GM18498 (cell line): Measurements from ENCODE around the gene SOX1.

Experiments used
- ATAC-seq: cut with Tn5 transposase; IDR thresholded peaks from one replicate; pipeline ENCODE4 v1.9.1; 2021; ENCODE audit warnings: mild to moderate bottlenecking, moderate library complexity; ENCODE audit not compliant: unreplicated experiment

Gene SOX1

DNA sequence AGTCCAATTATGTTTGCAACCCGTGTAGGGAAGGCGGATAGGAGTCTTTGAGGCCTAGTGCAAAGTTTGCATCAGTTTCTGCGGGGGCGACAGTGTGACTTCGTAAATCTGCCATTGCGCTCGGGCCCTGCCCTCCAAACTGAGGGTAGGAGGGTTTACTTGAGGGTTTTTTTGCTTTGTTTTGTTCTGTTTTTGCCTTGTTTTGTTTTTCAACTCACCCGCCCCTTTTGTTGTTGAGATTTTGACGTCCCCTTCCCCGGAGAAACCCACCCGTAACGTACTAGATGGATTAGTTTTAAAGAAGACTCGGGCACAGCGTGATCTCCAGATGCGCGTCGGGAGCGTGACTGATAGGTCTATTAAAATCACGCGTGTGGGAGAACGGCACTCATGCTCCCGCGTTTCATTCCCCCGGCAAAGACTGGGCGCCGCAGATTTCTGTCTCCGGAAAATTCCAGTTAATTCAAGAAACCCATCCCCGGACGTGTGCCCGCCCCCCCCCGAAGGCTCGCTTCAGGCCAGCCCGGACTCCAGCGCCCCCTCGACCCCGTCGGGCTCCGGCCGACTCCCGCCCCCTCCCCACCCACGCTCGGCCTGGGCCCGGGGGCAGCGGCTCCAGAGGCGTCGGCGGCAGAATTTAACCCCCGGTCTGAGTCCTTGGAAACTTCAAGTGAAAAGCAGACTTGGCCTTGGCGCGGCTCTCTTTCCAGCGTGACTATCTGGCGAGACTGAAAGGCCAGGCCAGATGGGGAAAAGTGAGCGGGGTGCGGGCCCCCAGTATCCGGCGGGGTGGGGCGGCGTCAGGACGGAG lies 5.0 kb downstream of the SOX1 start:
- no peak for ATAC-seq

DNA sequence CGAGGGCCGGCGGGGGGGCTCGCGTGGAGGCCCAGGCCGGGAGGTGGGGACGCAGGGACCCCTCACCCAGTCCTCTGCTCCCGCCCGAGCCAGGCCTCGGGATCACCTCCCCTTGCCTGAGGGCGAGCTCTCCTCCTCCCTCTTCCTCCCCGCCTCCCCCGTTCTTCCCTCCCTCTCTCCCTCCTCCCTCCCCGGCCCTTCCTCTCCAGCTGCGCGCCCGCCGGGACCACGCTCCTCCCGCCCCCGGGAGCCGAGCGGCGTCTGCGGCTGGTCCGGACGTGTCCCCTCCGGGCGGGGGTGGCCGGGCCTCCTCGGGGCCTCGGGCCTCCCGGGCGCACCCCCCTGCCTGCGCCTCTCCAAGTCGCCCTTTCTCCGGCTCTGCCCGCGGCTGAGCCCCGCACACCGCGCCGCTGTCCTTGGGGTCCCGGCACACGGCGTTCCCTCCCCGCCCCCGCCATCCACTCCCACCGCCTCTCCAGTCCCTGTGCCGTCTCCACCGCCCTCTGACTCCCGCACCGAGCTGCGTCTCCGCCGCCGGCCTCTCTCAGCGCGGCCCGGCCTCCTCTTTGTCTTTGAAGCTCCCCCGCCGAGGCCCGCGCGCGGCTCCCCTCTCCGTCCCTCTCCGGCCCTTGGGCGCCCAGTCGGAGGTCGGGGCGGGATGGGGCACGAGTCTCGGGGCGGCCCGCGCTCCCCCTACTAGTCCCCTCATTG lies 5.7 kb downstream of the SOX1 start:
- no peak for ATAC-seq

DNA sequence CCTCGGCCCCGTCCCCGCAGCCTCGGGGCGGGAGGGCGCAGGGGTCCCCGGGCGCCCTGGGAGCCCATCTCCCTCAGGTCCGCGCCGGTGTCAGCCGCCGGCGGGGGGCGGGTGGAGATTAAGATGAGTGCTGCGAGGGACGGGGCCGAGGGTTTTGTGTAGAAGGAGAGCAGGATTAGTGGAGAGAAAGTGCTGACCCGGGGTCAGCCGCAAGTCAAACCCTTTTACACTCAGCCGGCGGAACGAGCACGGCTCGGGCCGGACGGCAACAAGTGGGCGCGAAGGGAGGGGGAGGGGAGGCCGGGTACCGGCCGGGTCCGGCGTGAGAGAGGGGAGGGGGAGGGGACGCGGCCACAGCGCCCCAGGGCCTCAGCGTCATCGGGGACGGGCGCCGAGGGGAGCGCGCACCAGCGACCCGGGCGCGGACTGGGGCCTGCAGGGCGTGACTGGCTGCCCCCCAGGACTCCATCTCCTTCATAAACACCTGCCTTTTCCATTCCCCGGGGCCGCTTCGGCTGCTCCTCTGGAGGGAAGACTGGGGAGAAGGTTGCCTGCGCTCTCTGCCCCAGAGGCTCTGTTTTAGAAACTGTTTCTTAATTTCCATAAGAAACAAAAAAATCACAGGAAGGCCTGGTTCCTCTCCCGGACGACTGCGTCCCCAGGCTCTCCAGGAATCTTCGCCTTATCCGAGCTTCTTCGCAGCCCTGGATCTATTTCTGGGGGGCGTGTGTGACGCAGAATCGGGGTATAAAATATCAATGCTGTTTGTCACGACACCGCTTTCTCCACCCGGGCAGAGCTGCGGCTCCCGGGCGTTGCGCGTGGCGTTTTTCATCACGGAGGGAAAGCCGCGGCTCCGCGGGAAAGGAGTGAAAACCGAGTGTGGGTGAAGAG lies 6.5 kb downstream of the SOX1 start:
- no peak for ATAC-seq

DNA sequence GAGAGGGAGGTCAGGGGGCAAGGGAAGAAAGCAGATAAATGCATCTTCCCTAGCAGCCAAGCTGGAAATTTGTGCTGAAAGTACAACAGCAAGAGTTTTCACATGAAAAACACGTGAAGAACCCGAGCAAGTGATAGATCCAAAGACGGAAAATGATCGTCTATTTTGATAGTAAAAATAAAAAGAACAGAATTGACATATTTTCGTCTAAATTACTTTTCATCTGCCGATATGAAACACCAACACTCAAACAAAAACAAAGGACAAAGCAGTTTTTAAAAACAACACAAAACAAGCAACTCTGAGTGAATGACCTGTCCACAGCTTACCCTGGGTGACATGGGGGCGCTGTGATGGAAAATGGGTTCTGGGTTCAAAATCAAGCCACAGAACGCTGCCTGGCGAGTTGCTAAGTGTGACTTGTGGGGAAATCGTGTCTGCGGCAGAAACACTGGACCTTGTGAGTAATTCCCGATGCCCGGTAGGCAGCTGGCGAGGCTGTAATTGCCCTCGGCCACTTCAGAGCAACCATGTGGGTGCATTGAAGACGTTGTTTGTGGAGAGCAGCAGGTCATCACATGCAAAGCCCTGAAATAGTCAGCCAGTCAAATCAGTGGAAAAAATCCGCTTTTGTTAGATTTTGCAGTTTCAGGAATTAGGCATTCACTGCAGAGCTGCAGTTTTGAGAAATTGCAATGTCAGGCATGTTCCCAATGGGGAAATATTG lies 7.4 kb downstream of the SOX1 start:
- no peak for ATAC-seq

DNA sequence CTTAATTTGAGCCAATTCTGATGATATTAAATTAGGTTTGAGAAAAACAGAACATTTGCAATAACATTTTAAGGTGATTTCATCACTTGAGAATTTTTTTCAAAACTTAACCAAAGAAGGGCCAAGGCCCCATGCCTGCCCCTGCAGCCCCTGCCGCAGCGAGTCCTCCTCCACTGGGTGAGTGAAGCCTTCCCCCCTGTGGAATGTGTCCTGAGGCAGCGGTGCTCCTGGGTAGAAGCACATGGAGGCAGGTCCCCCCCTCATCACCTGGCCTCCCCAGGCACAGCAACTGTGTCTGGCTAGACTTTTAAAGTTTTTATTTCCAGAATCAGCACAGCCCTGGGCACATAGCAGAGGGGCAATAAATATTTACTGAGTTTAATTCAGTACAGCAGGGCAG lies 10.8 kb downstream of the SOX1 start:
- ATAC-seq = no peak

DNA sequence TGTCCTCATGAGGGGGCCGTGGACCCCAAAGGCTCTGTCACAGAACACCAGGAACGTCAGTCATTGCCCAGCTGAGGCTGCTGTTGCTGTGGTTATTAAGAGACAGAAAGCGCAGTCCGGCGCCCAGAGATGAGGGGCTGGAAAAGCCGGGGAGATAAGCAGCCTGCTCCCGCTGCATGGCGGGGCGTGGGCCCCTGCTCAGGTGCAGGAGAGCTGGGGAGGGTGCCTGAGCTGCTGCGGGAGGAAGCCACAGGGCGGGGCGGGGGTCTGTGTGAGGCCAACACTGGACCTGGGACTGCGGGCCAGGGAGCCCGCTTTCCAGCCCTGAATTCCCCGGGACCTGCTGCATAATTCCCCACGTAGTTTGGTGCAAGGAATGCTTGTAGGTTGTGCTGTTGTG lies 11.3 kb downstream of the SOX1 start:
- ATAC-seq = no peak

DNA sequence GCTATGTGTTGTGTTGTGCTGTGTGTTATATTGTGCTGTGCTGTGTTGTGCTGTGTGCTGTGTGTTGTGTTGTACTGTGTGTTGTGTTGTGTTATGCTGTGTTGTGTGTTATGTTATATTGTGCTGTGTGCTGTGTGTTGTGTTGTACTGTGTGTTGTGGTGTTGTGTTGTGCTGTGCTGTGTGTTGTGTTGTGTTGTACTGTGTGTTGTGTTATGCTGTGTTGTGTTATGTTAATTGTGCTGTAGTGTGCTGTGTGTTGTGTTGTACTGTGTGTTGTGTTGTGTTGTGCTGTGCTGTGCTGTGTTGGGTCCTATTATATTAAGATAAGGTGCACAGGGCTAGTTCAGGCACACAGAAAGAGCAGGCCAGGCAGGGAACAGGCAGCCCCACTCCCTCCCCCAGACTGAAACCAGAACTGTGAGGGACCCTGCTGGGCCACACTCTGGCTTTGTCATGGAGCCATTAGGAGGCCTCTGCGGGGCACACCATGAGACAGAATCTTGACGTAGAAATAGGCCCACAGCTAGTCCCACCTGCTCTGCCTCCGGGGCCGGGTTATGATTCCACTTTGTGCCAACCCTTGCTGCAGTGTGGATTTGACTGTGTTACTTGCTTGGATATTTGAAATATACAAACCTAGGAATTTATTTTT lies 12.1 kb downstream of the SOX1 start:
- no peak for ATAC-seq

DNA sequence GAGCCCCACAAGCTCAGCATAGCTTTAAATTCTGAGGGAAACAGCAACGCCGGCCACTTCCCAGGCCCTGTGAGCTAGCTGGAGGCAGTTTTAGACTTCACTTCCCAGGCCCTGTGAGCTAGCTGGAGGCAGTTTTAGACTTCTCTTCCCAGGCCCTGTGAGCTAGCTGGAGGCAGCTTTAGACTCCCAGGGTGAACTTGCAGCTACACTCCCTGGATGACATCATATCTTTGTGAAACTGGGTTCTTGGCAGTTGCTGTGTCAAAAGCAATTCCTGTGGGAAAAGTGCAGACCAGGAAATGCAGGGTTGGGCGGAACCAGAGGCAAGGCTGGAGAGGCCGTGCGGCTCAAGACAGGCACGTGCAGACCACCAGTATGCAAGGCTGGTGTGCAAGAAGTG lies 12.7 kb downstream of the SOX1 start:
- no peak for ATAC-seq

DNA sequence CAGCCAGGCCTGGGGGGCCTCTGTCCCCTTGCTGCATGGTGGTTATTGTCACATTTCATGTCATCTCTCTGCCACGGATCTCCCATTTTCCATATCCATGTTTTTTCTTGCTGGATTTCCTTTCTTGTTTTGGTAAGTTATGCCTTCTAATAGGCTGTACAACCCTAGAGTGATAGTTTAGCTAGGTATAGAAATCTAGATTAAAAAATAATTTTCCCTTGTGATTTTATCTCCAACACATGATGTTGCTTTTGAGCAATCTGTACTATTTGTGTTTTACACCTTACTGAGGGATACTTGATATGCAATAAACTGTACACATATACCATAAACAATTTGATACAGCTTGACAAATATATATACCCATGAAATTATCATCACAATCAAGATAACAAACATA lies 17.0 kb downstream of the SOX1 start:
- ATAC-seq = no peak

DNA sequence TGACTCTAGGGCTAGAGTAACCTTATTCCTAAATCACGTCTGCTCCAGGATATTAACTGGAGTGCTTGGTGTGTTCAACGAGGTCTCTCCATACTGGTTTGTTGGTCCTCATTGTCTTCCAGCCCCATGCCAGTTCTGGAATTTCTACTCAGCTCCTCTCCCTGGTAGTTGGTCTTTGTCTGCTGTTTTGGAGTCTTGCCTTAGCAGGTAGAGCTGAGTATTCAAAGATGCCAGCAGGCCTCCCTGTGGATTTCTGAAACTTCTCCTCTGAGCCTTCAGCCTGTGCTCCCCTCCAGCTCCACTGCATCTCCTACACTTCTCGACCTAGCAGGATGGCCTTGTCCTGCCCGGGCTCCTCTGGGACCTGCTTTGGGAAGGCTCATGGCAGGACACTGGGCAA lies 25.5 kb downstream of the SOX1 start:
- ATAC-seq = no peak

DNA sequence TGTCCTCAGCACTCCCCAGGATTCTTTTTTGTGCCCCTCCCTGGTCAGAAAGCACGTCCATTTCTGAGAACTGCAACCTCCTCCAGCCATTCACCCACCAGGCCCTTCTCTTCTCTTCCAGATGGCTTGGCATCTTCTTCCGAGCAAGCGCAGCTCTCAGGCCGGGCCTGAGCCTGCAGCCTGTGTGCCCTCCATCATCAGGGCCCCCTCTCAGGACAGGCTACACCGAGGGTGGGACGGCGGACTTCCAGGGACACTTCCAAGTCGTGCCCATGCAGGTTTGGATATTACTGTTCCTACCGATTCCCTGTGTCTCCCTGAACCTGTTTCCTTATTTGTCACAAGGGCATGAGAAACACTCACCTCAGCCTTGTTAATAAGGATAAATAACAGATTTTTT lies 28.4 kb downstream of the SOX1 start:
- no peak for ATAC-seq

DNA sequence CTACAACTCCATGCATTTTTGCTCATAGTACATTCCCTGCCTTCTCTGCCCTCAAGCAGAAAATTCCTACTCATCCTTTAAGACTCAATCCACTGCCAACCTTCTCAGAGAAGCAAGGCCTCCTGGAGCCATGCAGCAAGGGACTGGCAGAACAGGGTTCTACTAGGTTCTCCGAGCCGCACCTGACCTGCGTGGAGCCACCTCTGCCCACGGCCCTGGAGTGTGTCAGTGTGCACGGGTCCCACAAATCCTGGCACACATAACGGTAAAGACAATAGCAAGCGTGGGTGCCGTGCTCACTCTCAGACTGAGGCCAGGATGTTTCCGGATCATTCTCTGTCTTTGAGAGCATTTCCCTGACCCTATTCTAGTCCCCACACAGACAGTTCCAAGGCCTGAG lies 30.0 kb downstream of the SOX1 start:
- ATAC-seq = no peak

DNA sequence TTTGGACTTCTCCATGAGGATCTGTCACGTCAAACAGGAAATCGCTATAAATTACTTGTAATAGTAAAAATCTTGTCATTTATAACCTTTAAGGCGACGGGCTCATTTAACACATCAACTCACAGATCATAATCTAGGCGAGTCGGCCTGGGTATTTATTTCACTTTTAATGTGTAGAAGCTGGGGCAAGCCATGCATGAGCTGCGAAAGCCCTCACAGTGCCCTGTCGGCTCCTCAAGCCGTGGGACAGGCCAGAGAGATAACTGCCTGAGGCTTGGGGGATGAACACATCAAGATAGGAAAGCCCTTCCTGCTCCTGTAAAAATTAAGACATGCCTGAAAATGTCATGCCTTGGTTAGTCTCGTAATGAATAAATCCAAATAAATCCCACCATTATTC lies 30.8 kb downstream of the SOX1 start:
- ATAC-seq = no peak

DNA sequence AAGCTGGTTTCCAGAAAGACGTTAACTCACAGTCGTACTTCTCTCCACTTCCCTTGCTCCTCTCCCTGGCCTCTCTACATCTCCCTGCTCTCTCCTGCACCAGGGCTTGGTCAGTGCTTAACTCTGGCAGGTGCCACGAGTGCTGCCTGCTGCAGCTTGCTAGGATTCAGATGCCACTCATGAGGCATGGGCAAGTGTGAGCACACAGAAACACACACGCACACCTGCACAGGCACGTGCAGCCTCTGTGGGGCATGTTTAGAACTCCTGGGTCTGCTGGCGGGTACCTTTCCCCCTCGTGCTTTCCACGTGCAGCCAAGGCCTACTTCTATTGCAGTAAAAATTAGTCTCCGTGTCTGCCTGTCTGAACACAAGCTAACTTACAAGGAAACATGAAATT lies 31.8 kb downstream of the SOX1 start:
- no peak for ATAC-seq

DNA sequence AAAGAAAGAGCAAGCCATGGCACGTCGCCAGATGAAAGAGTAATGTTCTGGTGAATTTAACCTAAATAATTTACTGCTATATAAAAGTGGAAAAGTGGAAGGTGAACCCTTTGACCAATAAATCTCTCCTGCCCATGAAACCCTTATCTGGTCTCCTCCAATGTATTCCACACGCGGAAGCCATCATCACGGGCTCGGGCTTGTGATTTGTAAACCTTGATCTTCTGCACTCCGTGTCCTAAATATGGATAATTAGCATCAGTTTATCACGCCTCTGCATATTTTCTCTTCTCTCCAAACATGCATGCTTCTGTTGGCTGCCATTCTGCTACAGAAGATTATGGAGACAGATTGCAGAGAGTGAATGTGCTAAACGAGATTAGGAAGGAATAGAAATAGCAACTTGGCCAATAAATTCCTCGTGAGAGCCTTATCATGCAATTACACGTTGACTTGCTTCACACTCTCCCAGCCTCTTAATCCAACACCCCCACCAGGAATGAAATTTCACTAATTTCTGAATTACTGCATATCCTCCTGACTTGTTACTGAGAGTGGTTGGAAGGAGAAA lies 34.5 kb downstream of the SOX1 start:
- no peak for ATAC-seq

DNA sequence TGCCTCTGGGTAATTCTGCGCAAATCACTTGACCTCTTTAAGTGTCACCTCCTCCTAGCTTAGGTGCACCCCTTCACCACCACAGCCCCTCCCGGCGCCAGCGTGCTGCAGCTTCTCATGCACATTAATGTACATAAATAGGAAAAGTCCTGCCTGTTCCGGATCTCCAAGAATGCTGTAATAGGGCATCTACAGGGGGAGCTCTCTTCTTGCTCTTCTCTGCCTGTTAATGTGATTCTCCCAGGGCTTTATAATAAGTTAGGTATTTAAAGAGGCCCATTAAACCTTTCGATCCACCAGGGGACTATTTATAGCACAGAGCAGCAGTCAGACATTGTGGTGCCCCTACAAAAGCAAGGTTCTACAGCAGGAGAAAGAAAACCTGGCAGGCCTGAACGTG lies 35.3 kb downstream of the SOX1 start:
- ATAC-seq = no peak

DNA sequence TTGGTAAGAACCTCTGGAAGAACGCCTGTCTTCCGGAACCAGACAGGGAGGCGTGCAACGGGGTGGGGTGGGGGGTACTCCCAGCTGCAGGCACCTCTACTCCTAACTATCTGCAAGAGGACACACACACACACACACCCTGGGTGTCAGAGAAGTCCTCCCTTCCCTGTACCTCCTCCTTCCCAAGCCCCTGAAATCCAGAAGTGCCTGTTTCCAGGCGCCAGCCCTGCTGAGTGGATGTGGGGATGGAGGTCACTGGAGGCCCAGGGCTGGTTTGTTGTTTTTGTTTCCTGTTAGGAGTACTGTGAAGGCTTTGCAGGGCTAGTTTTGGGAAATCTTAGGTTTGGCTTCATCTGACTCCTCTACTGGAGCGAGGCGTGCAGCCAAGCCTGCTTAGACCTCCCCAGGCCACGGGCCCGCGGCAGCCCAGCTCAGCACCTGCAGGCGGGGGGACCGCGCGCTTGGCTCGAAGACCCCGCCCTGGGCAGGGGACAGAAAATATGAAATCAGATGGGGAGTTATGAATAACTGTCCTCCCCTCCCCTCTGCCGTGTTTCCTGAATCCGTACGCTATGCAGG lies 36.4 kb downstream of the SOX1 start:
- no peak for ATAC-seq

DNA sequence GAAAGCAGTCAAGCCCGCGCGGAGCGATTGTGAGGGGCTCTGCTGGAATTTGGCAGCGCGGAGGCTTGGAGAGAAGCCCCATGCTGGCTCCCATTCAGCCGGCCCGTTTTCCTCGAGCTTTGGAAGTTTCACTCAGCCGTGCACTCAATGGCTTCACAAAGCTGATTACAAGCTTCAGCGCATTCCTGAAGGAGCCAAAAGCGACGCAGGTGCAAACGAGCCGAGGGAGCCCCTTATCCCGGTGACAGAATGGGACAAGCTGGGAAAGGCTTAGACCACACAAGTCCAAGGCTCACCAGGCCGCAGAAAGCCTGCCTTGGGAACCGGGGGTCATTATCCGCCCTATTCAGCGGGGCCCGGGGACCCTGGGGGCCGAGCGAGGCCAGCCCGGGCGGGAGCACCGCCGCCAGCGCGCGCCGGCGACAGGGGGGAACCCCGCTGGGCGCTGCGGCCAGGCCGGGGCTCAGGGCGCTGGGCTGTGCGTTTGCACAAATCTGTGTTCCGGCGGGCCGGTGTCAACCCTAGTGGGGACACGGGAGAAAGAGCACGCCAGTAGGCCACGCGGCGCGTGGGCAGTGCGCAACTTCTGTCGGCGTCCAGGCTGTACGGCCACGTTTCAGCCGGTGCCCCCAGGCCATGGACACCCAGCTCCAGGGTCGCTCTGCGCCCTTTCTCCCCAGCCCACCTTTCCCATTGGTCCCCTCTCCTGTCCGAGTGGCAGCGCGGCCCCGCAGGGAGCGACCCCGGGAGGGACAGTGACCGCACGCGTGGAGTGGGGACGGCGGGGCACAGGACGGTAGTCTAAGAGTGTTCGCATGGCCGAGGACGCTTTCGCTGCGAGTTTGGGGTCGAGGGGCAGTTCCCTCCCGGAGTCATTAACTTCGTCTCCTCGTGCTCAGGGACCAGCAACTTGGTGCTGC lies 37.3 kb downstream of the SOX1 start:
- no peak for ATAC-seq

DNA sequence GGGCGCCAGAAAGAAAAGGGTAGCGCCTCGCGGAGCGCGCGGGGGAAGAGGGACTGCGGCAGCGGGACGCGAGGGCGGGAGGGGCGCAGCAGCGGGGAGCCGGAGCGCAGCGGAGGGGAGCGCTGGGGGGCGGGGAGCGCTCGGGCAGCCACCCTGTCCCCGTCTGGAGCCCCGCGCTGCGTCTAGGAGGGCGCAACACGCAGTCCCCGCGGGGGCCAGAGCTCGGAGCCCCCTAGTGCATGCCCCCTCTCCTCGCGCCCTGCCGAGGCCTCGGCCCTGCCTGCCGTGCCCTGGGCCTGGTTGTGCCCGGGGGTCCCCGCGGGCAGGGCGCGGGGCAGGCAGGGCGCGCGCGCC lies 37.9 kb downstream of the SOX1 start:
- ATAC-seq = no peak
